PC-3 (cell line): ENCODE data around the gene NCDN. TPM values are rescaled to one million over a fixed set of nuclear protein-coding genes. Genes with fewer than 3 reads are reported as not detected.

Experiments used
- ATAC-seq: fragments of 200-7000 bp; cut with Tn5 transposase; 2 replicates; pipeline ENCODE4 v1.9.1; 2020; ENCODE audit warnings: mild to moderate bottlenecking, moderate library complexity
- BruUV-seq: library from RNA; stranded (reverse); fragments of 400-500 nt; replicated peaks from 2 replicates; lab custom pipeline; 2021; lab: Mats Ljungman, UMichigan
- CTCF ChIA-PET: fragments of 300-600 bp; sonication (Branson Sonifier 250); formaldehyde crosslinking; loops from one replicate; lab custom pipeline; 2022; ENCODE audit warnings: antibody characterized with exemption; lab: Charles Lee
- POLR2A ChIA-PET: fragments of 300-600 bp; sonication (Branson Sonifier 250); formaldehyde crosslinking; loops from one replicate; lab custom pipeline; 2022; ENCODE audit warnings: antibody characterized with exemption; ENCODE audit not compliant: unreplicated experiment; lab: Charles Lee
- DNase-seq: peaks from one replicate; pipeline ENCODE4 v3.0.0-alpha.2; 2015
- H2AFZ ChIP-seq: fragments of 300-600 bp; sonication (generic); 2 replicates; pipeline ENCODE4 v1.6.0; 2016; ENCODE audit warnings: antibody characterized with exemption, low read length
- H3F3A ChIP-seq: fragments of 300-600 bp; sonication (generic); one replicate; pipeline ENCODE4 v1.6.0; 2017; ENCODE audit warnings: antibody characterized with exemption, low read length, control low read depth, mild to moderate bottlenecking; ENCODE audit not compliant: unreplicated experiment
- H3K27ac ChIP-seq: fragments of 300-600 bp; sonication (generic); 2 replicates; pipeline ENCODE4 v1.5.1; 2016; ENCODE audit warnings: mild to moderate bottlenecking, low read length
- H3K27me3 ChIP-seq: fragments of 300-600 bp; sonication (generic); 2 replicates; pipeline ENCODE4 v1.6.1; 2016; ENCODE audit warnings: low read length, mixed read lengths
- H3K36me3 ChIP-seq: fragments of 300-600 bp; sonication (generic); 2 replicates; pipeline ENCODE4 v1.6.1; 2016; ENCODE audit warnings: low read depth, mixed run types, low read length, mixed read lengths
- H3K4me1 ChIP-seq: fragments of 300-600 bp; sonication (generic); 2 replicates; pipeline ENCODE4 v1.5.1; 2016; ENCODE audit warnings: low read length; ENCODE audit not compliant: insufficient read depth
- H3K4me2 ChIP-seq: fragments of 300-600 bp; sonication (generic); 2 replicates; pipeline ENCODE4 v1.6.0; 2016; ENCODE audit warnings: low read length
- H3K4me3 ChIP-seq: fragments of 300-600 bp; sonication (generic); 2 replicates; pipeline ENCODE4 v1.5.1; 2016; ENCODE audit warnings: mild to moderate bottlenecking, low read length, mixed read lengths
- H3K79me2 ChIP-seq: fragments of 300-600 bp; sonication (generic); 2 replicates; pipeline ENCODE4 v1.6.1; 2017; ENCODE audit warnings: low read length, mixed read lengths
- H3K9ac ChIP-seq: fragments of 300-600 bp; sonication (generic); 2 replicates; pipeline ENCODE4 v1.6.0; 2016; ENCODE audit warnings: mild to moderate bottlenecking, low read length
- H3K9me2 ChIP-seq: fragments of 300-600 bp; sonication (generic); replicated peaks from 2 replicates; pipeline ENCODE4 v1.6.1; 2016; ENCODE audit warnings: mixed run types, low read length, mixed read lengths
- H3K9me3 ChIP-seq: fragments of 300-600 bp; sonication (generic); 2 replicates; pipeline ENCODE4 v1.6.1; 2016; ENCODE audit warnings: low read length, mixed read lengths
- H4K20me1 ChIP-seq: fragments of 300-600 bp; sonication (generic); 2 replicates; pipeline ENCODE4 v1.6.1; 2016; ENCODE audit warnings: low read length, mixed read lengths
- EZH2 ChIP-seq: fragments of 300-600 bp; sonication (generic); IDR thresholded peaks from one replicate; pipeline ENCODE4 v1.6.1; 2017; ENCODE audit warnings: antibody characterized with exemption, mild to moderate bottlenecking, low read length; ENCODE audit not compliant: unreplicated experiment
- EZH2phosphoT487 ChIP-seq: fragments of 300-600 bp; sonication (generic); IDR thresholded peaks from 2 replicates; pipeline ENCODE4 v1.6.1; 2018; ENCODE audit warnings: mild to moderate bottlenecking, antibody characterized with exemption, low read length, borderline replicate concordance
- intact Hi-C: fragments of 100-400 bp; cut with micrococcal nuclease; formaldehyde crosslinking; loops from 2 replicates; pipeline ENCODE4 v1.9.0; 2023
- total RNA-seq: library from RNA; depleted of rRNA; stranded (reverse); fragments of >200 nt; gene quantifications from 2 replicates; pipeline ENCODE4 v1.2.3, GENCODE V29; 2014
- TF ChIP-seq, protein P1 (sequence below): fragments of 300-600 bp; sonication (generic); conservative IDR thresholded peaks from 2 replicates; pipeline ENCODE4 v1.5.1; 2017; ENCODE audit warnings: antibody characterized with exemption, low read depth, mild to moderate bottlenecking, low read length

The NCDN gene
- total RNA-seq, 1 experiment from 2014 or later = 25.2 TPM

DNA sequence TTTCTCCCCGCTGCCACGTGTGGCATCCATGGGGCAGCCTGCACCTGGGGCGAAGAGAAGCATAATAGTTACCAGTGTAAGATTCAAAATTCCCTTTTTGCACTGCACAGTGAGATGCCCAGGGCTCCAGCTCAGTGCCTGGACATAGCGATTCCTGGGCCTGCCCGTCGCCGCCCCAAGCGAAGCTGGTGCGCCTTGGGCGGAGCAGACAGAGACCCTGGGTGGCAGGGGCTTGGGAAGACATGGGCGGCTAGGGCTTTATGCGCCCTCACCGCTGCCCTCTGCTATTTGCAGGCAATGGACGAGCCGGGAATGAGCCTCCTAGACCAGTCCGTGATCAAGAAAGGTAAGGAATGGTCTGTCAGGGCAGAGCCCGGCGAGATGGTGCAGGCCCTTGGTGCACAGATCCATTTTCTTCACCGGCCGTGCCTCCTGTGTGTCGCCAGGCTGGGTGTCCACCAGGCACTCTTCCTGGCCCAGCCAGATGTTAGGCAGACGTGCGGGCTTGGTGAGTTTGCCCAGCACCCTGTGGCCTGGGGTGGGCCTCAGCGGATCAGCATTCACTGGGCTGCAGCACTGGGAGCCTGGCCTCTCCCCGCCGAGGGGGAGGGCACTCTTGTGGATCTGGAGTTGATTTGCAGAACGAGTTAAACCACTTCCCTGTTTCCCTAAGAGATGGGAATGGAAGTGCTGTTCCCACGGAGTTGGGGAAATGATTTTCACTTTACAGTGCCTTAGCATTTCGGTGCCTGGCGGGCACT is 17.2 kb downstream of the NCDN start:
- ChIA-PET CTCF (no interaction called here), POLR2A (no interaction called here)
- H3K9me2 ChIP-seq = no peaks in the 10 kb centered on the region
- no peaks in the 10 kb centered on the region for H3K9me3 ChIP-seq
- no peak overlapping the region for H3K9ac ChIP-seq
- 0 out of 2 replicates have a peak overlapping the region, but pooled peaks have one; percentile 26 for H2AFZ ChIP-seq
- TF ChIP-seq EZH2 (no peak), EZH2phosphoT487 (no peak)
- TF ChIP-seq, protein P1, sequence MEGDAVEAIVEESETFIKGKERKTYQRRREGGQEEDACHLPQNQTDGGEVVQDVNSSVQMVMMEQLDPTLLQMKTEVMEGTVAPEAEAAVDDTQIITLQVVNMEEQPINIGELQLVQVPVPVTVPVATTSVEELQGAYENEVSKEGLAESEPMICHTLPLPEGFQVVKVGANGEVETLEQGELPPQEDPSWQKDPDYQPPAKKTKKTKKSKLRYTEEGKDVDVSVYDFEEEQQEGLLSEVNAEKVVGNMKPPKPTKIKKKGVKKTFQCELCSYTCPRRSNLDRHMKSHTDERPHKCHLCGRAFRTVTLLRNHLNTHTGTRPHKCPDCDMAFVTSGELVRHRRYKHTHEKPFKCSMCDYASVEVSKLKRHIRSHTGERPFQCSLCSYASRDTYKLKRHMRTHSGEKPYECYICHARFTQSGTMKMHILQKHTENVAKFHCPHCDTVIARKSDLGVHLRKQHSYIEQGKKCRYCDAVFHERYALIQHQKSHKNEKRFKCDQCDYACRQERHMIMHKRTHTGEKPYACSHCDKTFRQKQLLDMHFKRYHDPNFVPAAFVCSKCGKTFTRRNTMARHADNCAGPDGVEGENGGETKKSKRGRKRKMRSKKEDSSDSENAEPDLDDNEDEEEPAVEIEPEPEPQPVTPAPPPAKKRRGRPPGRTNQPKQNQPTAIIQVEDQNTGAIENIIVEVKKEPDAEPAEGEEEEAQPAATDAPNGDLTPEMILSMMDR = no peak
- no TSS peak for BruUV-seq
- H3K4me1 ChIP-seq = peaks cover 9% of the 10 kb centered on the region
- DNase-seq (peak; percentile 47), ATAC-seq (0 out of 2 replicates have a peak, but pooled peaks have one; percentile 7)
- intact Hi-C loops = no loop called here
- no peak overlapping the region for H3K27ac ChIP-seq
- H3F3A ChIP-seq = no peaks in the 10 kb centered on the region
- no peaks in the 10 kb centered on the region for H3K79me2 ChIP-seq
- no peaks in the 10 kb centered on the region; the same call in 1 of the 2 replicates for H4K20me1 ChIP-seq
- no peaks in the 10 kb centered on the region for H3K27me3 ChIP-seq
- H3K4me3 ChIP-seq = no peak overlapping the region
- no peaks in the 10 kb centered on the region for H3K36me3 ChIP-seq
- peak overlapping the region; percentile 31; the same call in 1 of the 2 replicates for H3K4me2 ChIP-seq

DNA sequence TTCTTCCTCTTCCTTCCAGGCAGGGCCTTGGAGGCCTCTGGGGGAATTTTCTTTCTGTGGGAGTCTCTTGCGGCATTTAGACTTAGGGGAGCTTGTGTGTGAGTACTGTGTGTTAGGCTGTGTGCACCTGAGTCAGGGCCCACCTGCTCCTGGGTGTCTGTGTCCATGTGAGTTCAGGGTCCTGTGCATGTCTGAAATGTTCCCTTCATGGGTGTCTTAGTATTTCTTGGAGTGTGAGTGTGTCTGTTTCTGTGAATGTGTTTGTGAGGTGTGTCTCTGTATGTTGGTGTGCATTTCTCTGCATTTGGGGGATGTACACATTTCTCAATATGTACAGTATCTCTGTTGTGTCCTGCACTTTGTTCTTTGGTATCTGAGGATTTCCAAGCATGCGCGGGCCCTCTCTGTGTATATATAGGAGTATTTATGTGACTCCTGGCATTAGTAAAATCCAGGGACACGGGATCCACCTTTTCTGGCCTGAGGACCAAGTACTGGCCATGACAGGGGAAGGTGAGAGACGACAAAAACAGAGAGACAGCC is 17.9 kb downstream of the NCDN start:
- Histone ChIP-seq H3K27me3 (no peaks in the 10 kb centered on the region), H3K27ac (no peak overlapping the region), H3K9me2 (no peaks in the 10 kb centered on the region), H3K9me3 (no peaks in the 10 kb centered on the region), H3K4me3 (no peak overlapping the region), H3F3A (no peaks in the 10 kb centered on the region), H2AFZ (0 out of 2 replicates have a peak overlapping the region, but pooled peaks have one; percentile 26), H3K4me1 (peaks cover 4% of the 10 kb centered on the region; the same call in 1 of the 2 replicates), H3K9ac (no peak overlapping the region), H4K20me1 (no peaks in the 10 kb centered on the region), H3K36me3 (no peaks in the 10 kb centered on the region), H3K79me2 (no peaks in the 10 kb centered on the region), H3K4me2 (peak overlapping the region; percentile 31; the same call in 1 of the 2 replicates)
- DNase-seq (no peak), ATAC-seq (no peak)
- BruUV-seq = no TSS peak
- ChIA-PET CTCF (no interaction called here), POLR2A (no interaction called here)
- TF ChIP-seq EZH2phosphoT487 (no peak), EZH2 (no peak)
- TF ChIP-seq, protein P1 = no peak
- intact Hi-C loops = no loop called here
